ENCODE results near the gene TMEM259. TPM values are rescaled to one million over a fixed set of nuclear protein-coding genes. Genes with fewer than 3 reads are reported as not detected.

Gene TMEM259
- total RNA-seq, 1 donor from 2014 or later, result 232 TPM

DNA sequence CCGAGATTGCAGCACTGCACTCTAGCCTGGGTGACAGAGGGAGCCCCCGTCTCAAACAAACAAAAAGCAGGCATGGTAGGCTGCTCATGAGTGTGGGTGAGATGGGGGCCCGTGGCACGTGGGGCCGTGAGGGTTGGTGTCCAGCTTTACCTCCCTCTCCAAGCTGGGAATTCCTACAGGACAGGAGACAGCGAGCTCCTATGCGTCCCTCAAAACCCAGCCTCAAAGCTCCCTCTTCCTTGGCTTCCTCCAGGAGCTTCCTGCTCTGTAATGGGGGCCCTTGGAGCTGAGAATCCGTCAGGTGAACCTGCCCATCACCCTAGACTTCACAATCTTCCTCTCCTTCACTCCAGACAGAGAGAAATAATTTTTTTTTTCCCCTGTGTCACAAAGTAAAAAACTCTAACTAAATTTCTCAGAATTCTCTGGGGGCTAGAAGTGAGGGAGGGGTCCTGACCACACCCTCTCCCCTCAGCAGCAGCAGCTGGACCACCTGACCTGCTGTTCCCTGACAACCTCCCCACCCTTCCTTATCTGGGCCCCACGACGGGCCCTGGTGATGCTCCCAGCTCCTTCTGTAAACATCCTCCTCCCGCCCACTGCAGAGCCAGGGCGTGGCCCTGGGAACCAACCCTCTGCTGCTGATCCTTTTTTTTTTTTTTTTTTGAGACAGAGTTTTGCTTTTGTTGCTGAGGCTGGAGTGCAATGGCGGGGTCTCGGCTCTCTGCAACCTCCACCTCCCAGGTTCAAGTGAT is 58.9 kb downstream of the TMEM259 start:
- TF ChIP-seq, protein P1, sequence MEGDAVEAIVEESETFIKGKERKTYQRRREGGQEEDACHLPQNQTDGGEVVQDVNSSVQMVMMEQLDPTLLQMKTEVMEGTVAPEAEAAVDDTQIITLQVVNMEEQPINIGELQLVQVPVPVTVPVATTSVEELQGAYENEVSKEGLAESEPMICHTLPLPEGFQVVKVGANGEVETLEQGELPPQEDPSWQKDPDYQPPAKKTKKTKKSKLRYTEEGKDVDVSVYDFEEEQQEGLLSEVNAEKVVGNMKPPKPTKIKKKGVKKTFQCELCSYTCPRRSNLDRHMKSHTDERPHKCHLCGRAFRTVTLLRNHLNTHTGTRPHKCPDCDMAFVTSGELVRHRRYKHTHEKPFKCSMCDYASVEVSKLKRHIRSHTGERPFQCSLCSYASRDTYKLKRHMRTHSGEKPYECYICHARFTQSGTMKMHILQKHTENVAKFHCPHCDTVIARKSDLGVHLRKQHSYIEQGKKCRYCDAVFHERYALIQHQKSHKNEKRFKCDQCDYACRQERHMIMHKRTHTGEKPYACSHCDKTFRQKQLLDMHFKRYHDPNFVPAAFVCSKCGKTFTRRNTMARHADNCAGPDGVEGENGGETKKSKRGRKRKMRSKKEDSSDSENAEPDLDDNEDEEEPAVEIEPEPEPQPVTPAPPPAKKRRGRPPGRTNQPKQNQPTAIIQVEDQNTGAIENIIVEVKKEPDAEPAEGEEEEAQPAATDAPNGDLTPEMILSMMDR (IDR thresholded peaks at IDR 0.05; ENCODE audit: unreplicated experiment), result no peak
- Mint-ChIP-seq H3K36me3 (peaks cover 26% of the 10 kb centered on the region), H3K27me3 (ENCODE audit: low read depth) (no peaks in the 10 kb centered on the region), H3K4me3 (no peak overlapping the region), H3K4me1 (peaks cover 36% of the 10 kb centered on the region), H3K9me3 (peaks cover 4% of the 10 kb centered on the region), H3K27ac (peak overlapping the region; percentile 90)
- DNase-seq (ENCODE audit: low spot score in 2 of 2, unreplicated experiment in 2 of 2), result no peak

- no peak for DNase-seq (ENCODE audit: low spot score in 2 of 2, unreplicated experiment in 2 of 2)
- peaks cover 21% of the 10 kb centered on the region for H3K36me3 Mint-ChIP-seq
- no peak overlapping the region for H3K4me3 Mint-ChIP-seq
- TF ChIP-seq, protein P1 (IDR thresholded peaks at IDR 0.05; ENCODE audit: unreplicated experiment), result no peak
- H3K27me3 Mint-ChIP-seq (ENCODE audit: low read depth), result no peaks in the 10 kb centered on the region
- H3K27ac Mint-ChIP-seq, result peak overlapping the region; percentile 67
- H3K4me1 Mint-ChIP-seq, result peaks cover 48% of the 10 kb centered on the region
- peaks cover 4% of the 10 kb centered on the region for H3K9me3 Mint-ChIP-seq
Observed at GRCh38 chr19:960601-960938, 60.4 kb downstream of the TMEM259 start.

- H3K4me3 Mint-ChIP-seq, result no peak overlapping the region
- H3K4me1 Mint-ChIP-seq, result peaks cover 52% of the 10 kb centered on the region
- H3K36me3 Mint-ChIP-seq, result peaks cover 16% of the 10 kb centered on the region
- no peaks in the 10 kb centered on the region for H3K27me3 Mint-ChIP-seq (ENCODE audit: low read depth)
- no peak for DNase-seq (ENCODE audit: low spot score in 2 of 2, unreplicated experiment in 2 of 2)
- peak overlapping the region; percentile 67 for H3K27ac Mint-ChIP-seq
- TF ChIP-seq, protein P1 (IDR thresholded peaks at IDR 0.05; ENCODE audit: unreplicated experiment), result no peak
- H3K9me3 Mint-ChIP-seq, result peaks cover 1% of the 10 kb centered on the region
Observed at GRCh38 chr19:960020-960419, 60.9 kb downstream of the TMEM259 start.

Other genes starting within 250 kb of the TMEM259 start
- gene PTBP1, start 223.7 kb downstream of the TMEM259 start, total RNA-seq, result 447 to 482 TPM (median 459 TPM) in 3 replicates
- 140 to 162 TPM (median 152 TPM) in 3 replicates for gene PLPPR3, start 199.2 kb downstream of the TMEM259 start, total RNA-seq
- 6.4 to 7.1 TPM (median 6.7 TPM) in 3 replicates for gene AZU1, start 193.3 kb downstream of the TMEM259 start, total RNA-seq
- gene PRTN3, start 180.1 kb downstream of the TMEM259 start, total RNA-seq, result 0.23 TPM in 1 of 3 replicates, not detected in the others
- not detected in 3 replicates for gene ELANE, start 168.8 kb downstream of the TMEM259 start, total RNA-seq
- 3.2 to 3.5 TPM (median 3.4 TPM) in 3 replicates for gene CFD, start 161.5 kb downstream of the TMEM259 start, total RNA-seq
- 79.8 to 87.8 TPM (median 80.0 TPM) in 3 replicates for gene MED16, start 127.9 kb downstream of the TMEM259 start, total RNA-seq
- gene RNU6-9, start 127.6 kb downstream of the TMEM259 start, total RNA-seq, result not detected in 3 replicates
- gene R3HDM4, start 107.9 kb downstream of the TMEM259 start, total RNA-seq, result 47.4 to 50.5 TPM (median 49.5 TPM) in 3 replicates
- gene KISS1R, start 103.8 kb downstream of the TMEM259 start, total RNA-seq, result 1.0 to 1.5 TPM (median 1.1 TPM) in 3 replicates
- 65.9 to 72.4 TPM (median 70.6 TPM) in 3 replicates for gene ARID3A, start 95.1 kb downstream of the TMEM259 start, total RNA-seq
- gene WDR18, start 36.8 kb downstream of the TMEM259 start, total RNA-seq, result 59.3 to 65.2 TPM (median 59.4 TPM) in 3 replicates
- gene GRIN3B, start 20.7 kb downstream of the TMEM259 start, total RNA-seq, result 0.29 to 0.36 TPM (median 0.34 TPM) in 3 replicates
- not detected in 3 replicates for gene RNU6-2, start 399 bp upstream of the TMEM259 start, total RNA-seq
- 492 to 501 TPM (median 493 TPM) in 3 replicates for gene CNN2, start 5.5 kb upstream of the TMEM259 start, total RNA-seq
- 18.0 to 22.5 TPM (median 20.1 TPM) in 3 replicates for gene ABCA7, start 19.0 kb upstream of the TMEM259 start, total RNA-seq
- gene ARHGAP45, start 46.0 kb upstream of the TMEM259 start, total RNA-seq, result 2.4 to 3.8 TPM (median 3.2 TPM) in 3 replicates
- gene POLR2E, start 74.3 kb upstream of the TMEM259 start, total RNA-seq, result 137 to 145 TPM (median 143 TPM) in 3 replicates
- 190 to 208 TPM (median 201 TPM) in 3 replicates for gene GPX4, start 82.9 kb upstream of the TMEM259 start, total RNA-seq
- gene SBNO2, start 153.1 kb upstream of the TMEM259 start, total RNA-seq, result 48.5 to 56.1 TPM (median 53.0 TPM) in 3 replicates
- 71.7 to 73.0 TPM (median 71.8 TPM) in 3 replicates for gene STK11, start 184.7 kb upstream of the TMEM259 start, total RNA-seq
- 9.0 to 10.4 TPM (median 9.2 TPM) in 3 replicates for gene CBARP, start 216.9 kb upstream of the TMEM259 start, total RNA-seq
- gene ATP5F1D, start 220.6 kb upstream of the TMEM259 start, total RNA-seq, result 105 to 115 TPM (median 108 TPM) in 3 replicates
- gene MIDN, start 227.5 kb upstream of the TMEM259 start, total RNA-seq, result 168 to 177 TPM (median 172 TPM) in 3 replicates
- gene CIRBP, start 248.2 kb upstream of the TMEM259 start, total RNA-seq, result 659 to 674 TPM (median 670 TPM) in 3 replicates

Data from mesothelial cell of epicardium (in vitro differentiated cells).